SJCRH30 (cell line): Measurements from ENCODE around the gene CAMSAP1. TPM values are rescaled to one million over a fixed set of nuclear protein-coding genes. Genes with fewer than 3 reads are reported as not detected.
"Not testable (repeated sequence)": the region's sequence is repeated elsewhere in the genome, so short reads cannot be mapped to it uniquely, and the experiment has no call there.

Source experiments
- DNase-seq, 2 experiments: peaks; one replicate each; pipeline ENCODE4 v3.0.0-alpha.2; 2015 to 2020
- H3K27ac ChIP-seq: fragments of 250-450 bp; sonication (Bioruptor Pico); 2 replicates; pipeline ENCODE4 v1.5.1; 2020; ENCODE audit warnings: mild to moderate bottlenecking, moderate library complexity
- H3K27me3 ChIP-seq: fragments of 250-450 bp; sonication (Bioruptor Pico); 2 replicates; pipeline ENCODE4 v1.5.1; 2020; ENCODE audit warnings: mild to moderate bottlenecking, moderate library complexity
- H3K36me3 ChIP-seq: fragments of 250-450 bp; sonication (Bioruptor Pico); 2 replicates; pipeline ENCODE4 v1.5.1; 2020; ENCODE audit warnings: mild to moderate bottlenecking, moderate library complexity
- H3K4me1 ChIP-seq: fragments of 250-450 bp; sonication (Bioruptor Pico); 2 replicates; pipeline ENCODE4 v1.5.1; 2020; ENCODE audit warnings: mild to moderate bottlenecking, moderate library complexity
- H3K4me3 ChIP-seq: fragments of 250-450 bp; sonication (Bioruptor Pico); 2 replicates; pipeline ENCODE4 v1.5.1; 2020; ENCODE audit warnings: mild to moderate bottlenecking, moderate library complexity
- H3K9me3 ChIP-seq: fragments of 250-450 bp; sonication (Bioruptor Pico); replicated peaks from 2 replicates; pipeline ENCODE4 v1.5.1; 2020; ENCODE audit warnings: mild to moderate bottlenecking, moderate library complexity
- total RNA-seq: library from RNA; depleted of rRNA; stranded (reverse); fragments of >200 nt; shearing (Covaris generic); gene quantifications from 2 replicates; pipeline ENCODE4 v1.2.3, GENCODE V29; 2014

Gene CAMSAP1
- total RNA-seq, 1 experiment from 2014 or later, result 42.3 TPM

- H3K27ac ChIP-seq, result no peak overlapping the region
- peaks cover 15% of the 10 kb centered on the region for H3K36me3 ChIP-seq
- peaks cover 6% of the 10 kb centered on the region; the same call in 1 of the 2 replicates for H3K9me3 ChIP-seq
- H3K4me1 ChIP-seq, result peaks cover 18% of the 10 kb centered on the region
- no peak overlapping the region for H3K4me3 ChIP-seq
- H3K27me3 ChIP-seq, result no peaks in the 10 kb centered on the region
- DNase-seq, result no peak
Observed at GRCh38 chr9:135901826-135902225, 5.5 kb downstream of the CAMSAP1 start.

GRCh38 chr9:135901031-135901758 is 6.2 kb downstream of the CAMSAP1 start:
- no peak for DNase-seq
- H3K27me3 ChIP-seq, result no peaks in the 10 kb centered on the region
- H3K9me3 ChIP-seq, result peaks cover 6% of the 10 kb centered on the region; the same call in 1 of the 2 replicates
- peaks cover 15% of the 10 kb centered on the region for H3K36me3 ChIP-seq
- H3K4me1 ChIP-seq, result peaks cover 18% of the 10 kb centered on the region
- H3K4me3 ChIP-seq, result no peak overlapping the region
- H3K27ac ChIP-seq, result no peak overlapping the region

DNA sequence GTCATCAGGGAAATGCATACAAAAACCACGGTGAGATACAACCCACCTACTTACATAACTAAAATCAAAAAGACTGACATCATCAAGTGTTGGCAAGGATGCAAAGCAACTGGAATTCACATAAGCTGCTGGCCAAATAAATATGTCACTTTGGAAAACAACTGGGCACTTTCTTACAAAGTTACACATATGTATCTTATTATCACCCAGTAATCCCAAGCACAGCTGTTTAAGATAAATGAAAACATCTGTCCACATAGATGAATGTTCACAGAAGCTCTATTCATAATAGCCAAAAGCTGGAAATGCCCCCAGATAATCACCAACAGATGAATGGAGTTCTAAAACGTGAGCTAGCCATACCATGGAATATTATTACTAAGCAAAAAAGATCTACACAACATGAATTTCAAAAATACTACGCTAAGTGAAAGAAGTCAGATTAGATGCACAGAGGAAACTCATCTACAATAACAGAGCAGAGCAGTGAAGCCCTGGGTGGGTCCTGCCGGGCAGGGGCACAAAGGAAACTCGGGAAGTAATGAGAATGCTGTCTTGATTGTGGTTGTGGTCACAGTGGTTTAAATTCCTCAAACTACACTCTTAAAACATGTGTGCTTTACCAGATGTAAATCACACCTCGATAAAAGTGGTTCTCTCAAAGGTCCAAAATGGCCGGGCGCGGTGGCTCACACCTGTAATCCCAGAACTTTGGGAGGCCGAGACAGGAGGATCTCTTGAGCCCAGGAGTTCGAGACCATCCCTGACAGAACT is 8.5 kb downstream of the CAMSAP1 start:
- Histone ChIP-seq H3K27ac (peak overlapping the region; percentile 71), H3K9me3 (peaks cover 16% of the 10 kb centered on the region), H3K4me3 (no peak overlapping the region), H3K27me3 (no peaks in the 10 kb centered on the region), H3K4me1 (peaks cover 15% of the 10 kb centered on the region), H3K36me3 (peaks cover 6% of the 10 kb centered on the region)
- peak; percentile 69 to 88 for DNase-seq

DNA sequence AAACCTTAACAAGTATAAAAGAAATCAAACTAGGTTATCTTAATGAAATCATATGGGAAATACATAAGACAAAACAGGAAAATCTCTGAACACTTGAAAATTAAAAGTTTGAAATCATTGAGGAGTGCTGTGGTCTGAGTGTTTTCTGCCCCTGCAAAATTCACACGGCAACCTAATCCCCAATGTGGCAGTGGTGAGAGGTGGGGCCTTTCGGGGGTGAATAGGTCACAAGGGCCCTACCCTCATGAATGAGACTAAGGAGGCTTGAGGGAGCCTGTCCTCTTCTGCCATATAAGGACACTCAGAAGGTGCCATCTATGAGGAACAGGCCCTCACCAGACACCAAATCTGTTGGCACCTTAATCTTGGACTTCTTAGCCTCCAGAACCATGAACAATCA is 10.7 kb downstream of the CAMSAP1 start:
- no peak overlapping the region for H3K4me3 ChIP-seq
- H3K27me3 ChIP-seq, result no peaks in the 10 kb centered on the region
- H3K27ac ChIP-seq, result no peak overlapping the region
- H3K9me3 ChIP-seq, result peaks cover 19% of the 10 kb centered on the region
- peaks cover 5% of the 10 kb centered on the region; the same call in 1 of the 2 replicates for H3K36me3 ChIP-seq
- DNase-seq, result no peak
- peaks cover 15% of the 10 kb centered on the region for H3K4me1 ChIP-seq

DNA sequence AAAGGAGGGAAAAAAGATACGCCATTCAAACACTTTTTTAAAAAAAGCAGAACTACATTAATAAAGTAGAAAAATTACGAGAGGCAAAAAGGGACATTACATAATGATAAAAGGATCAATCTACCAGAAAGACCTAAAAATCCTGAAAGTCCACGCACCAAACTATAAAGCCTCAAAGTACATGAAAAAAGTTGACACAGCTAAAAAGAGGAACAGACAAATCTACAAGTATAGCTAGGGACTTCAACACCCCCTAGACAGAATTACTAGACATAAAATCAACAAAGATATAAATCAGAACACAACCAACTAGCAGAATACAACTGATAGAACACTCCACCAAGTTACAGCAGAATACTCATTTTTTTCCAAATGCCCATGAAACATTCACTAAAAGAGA is 11.1 kb downstream of the CAMSAP1 start:
- peaks cover 15% of the 10 kb centered on the region for H3K4me1 ChIP-seq
- no peak overlapping the region for H3K4me3 ChIP-seq
- H3K9me3 ChIP-seq, result peaks cover 19% of the 10 kb centered on the region
- DNase-seq, result no peak
- no peak overlapping the region for H3K27ac ChIP-seq
- no peaks in the 10 kb centered on the region for H3K27me3 ChIP-seq
- H3K36me3 ChIP-seq, result peaks cover 5% of the 10 kb centered on the region; the same call in 1 of the 2 replicates

- peaks cover 15% of the 10 kb centered on the region for H3K4me1 ChIP-seq
- peaks cover 19% of the 10 kb centered on the region for H3K9me3 ChIP-seq
- no peaks in the 10 kb centered on the region for H3K27me3 ChIP-seq
- DNase-seq, result no peak
- H3K27ac ChIP-seq, result no peak overlapping the region
- peaks cover 5% of the 10 kb centered on the region; the same call in 1 of the 2 replicates for H3K36me3 ChIP-seq
- H3K4me3 ChIP-seq, result no peak overlapping the region
Observed at GRCh38 chr9:135895202-135895848, 12.0 kb downstream of the CAMSAP1 start.

DNA sequence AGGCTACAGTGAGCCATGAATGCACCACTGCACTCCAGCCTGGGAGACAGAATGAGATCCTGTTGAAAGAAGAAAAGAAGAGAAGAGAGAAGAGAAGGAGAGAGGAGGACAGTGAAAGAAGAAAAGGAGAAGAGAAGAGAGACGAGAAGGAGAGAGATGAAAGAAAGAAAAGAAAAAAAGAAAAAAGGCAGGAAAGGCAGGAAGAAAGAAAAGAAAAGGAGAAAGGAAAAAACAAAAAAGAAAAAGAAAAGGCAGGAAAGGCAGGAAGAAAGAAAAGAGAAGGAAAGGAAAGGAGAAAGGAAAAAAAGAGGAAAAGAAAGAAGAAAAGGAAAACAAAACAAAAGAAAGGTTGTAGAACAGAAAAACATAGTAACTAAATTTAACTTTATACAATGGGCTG is 14.2 kb downstream of the CAMSAP1 start:
- peaks cover 19% of the 10 kb centered on the region for H3K9me3 ChIP-seq
- H3K36me3 ChIP-seq, result peaks cover 5% of the 10 kb centered on the region; the same call in 1 of the 2 replicates
- no peaks in the 10 kb centered on the region for H3K27me3 ChIP-seq

DNA sequence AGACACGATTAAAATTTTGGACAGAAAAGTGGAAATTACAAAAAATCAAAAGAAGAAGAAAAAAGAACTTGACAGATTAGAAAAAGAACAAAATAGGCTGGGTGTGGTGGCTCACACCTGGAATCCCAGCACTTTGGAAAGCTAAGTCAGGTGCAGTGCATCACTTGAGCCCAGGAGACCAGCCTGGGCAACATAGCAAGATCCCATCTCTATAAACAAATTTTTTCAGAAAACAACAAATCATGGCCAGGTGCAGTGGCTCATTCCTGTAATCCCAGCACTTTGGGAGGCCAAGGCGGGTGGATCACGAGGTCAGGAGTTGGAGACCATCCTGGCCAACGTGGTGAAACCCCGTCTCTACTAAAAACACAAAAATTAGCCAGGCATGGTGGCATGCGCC is 15.0 kb downstream of the CAMSAP1 start:
- DNase-seq, H3K27ac ChIP-seq, H3K4me3 ChIP-seq, H3K36me3 ChIP-seq, H3K4me1 ChIP-seq, H3K27me3 ChIP-seq: not testable (repeated sequence)
- H3K9me3 ChIP-seq, result peaks cover 12% of the 10 kb centered on the region

More for the DNA sequence above, 14.2 kb downstream of the CAMSAP1 start:
- Histone ChIP-seq H3K27ac (no peak overlapping the region), H3K4me3 (no peak overlapping the region), H3K4me1 (no peaks in the 10 kb centered on the region)
- DNase-seq, result no peak

- peaks cover 12% of the 10 kb centered on the region for H3K9me3 ChIP-seq
- H3K4me3 ChIP-seq, result no peak overlapping the region
- DNase-seq, result no peak
- H3K36me3 ChIP-seq, result no peaks in the 10 kb centered on the region; the same call in 1 of the 2 replicates
- H3K27me3 ChIP-seq, result no peaks in the 10 kb centered on the region
- H3K27ac ChIP-seq, result no peak overlapping the region
- H3K4me1 ChIP-seq, result peaks cover 8% of the 10 kb centered on the region; the same call in 1 of the 2 replicates
Observed at GRCh38 chr9:135891027-135891631, 16.2 kb downstream of the CAMSAP1 start.

GRCh38 chr9:135890190-135891026 is 16.9 kb downstream of the CAMSAP1 start:
- H3K27ac ChIP-seq, result no peak overlapping the region
- no peaks in the 10 kb centered on the region; the same call in 1 of the 2 replicates for H3K36me3 ChIP-seq
- H3K9me3 ChIP-seq, result peaks cover 10% of the 10 kb centered on the region
- H3K4me3 ChIP-seq, result no peak overlapping the region
- H3K4me1 ChIP-seq, result peaks cover 10% of the 10 kb centered on the region
- no peak for DNase-seq
- H3K27me3 ChIP-seq, result no peaks in the 10 kb centered on the region

DNA sequence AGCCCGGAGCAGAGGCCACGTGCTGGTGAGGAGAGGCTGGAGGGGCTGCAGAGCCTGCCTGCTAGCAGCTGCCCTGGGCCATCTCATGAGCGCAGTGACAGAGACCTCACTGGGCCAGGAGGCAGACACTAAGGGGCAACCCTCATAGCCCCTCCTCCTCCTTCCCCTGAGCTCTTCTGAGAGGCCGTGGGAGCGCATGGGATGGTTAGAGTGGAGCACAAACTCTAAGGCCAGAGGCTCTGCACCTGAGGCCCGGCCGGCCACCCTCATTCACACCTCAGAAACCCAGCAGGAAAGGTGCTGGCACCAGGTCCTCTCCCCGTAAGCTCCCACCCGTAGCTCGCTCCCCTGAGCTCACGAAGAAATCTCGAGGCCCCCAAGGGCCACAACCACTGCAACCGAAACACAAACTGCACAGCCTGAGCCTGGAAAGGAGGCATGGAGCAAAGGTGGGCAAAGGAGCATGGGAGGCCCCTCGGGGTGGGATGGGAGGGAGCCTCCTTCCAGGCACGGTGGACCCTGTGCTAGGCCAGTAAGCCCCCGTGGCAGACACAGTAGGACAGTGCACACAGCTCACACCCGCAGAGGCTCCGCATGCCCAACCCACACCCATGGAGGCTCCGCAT is 17.7 kb downstream of the CAMSAP1 start:
- Histone ChIP-seq H3K9me3 (peaks cover 3% of the 10 kb centered on the region; the same call in 1 of the 2 replicates), H3K4me1 (peaks cover 18% of the 10 kb centered on the region), H3K27ac (no peak overlapping the region), H3K27me3 (no peaks in the 10 kb centered on the region), H3K36me3 (no peaks in the 10 kb centered on the region; the same call in 1 of the 2 replicates), H3K4me3 (no peak overlapping the region)
- no peak for DNase-seq

GRCh38 chr9:135888766-135889394 is 18.5 kb downstream of the CAMSAP1 start:
- Histone ChIP-seq H3K9me3 (0 out of 2 replicates have a peak, but pooled peaks cover 3% of the 10 kb centered on the region), H3K27me3 (no peaks in the 10 kb centered on the region), H3K4me1 (peaks cover 25% of the 10 kb centered on the region), H3K36me3 (no peaks in the 10 kb centered on the region; the same call in 1 of the 2 replicates), H3K27ac (no peak overlapping the region), H3K4me3 (no peak overlapping the region)
- DNase-seq, result no peak
